Left ventricle myocardium inferior (tissue), 1 donor: ENCODE data around the gene SPATS1. TPM values are rescaled to one million over a fixed set of nuclear protein-coding genes. Genes with fewer than 3 reads are reported as not detected.
A peak's percentile ranks its signal among the peaks of the same experiment; 100 is the strongest.

Source experiments
- DNase-seq: peaks from one replicate; pipeline ENCODE4 v3.0.0-alpha.2; 2020
- H3K27ac ChIP-seq: fragments of 200-600 bp; replicated peaks from 2 replicates; pipeline ENCODE4 v1.8.0; 2021
- H3K27me3 ChIP-seq: fragments of 200-600 bp; 2 replicates; pipeline ENCODE4 v1.8.0; 2021; ENCODE audit warnings: low read depth
- H3K36me3 ChIP-seq: fragments of 200-600 bp; 2 replicates; pipeline ENCODE4 v1.8.0; 2021
- H3K4me1 ChIP-seq: fragments of 200-600 bp; 2 replicates; pipeline ENCODE4 v1.8.0; 2021
- H3K4me3 ChIP-seq: fragments of 200-600 bp; 2 replicates; pipeline ENCODE4 v1.8.0; 2021; ENCODE audit warnings: mild to moderate bottlenecking, moderate library complexity
- H3K9me3 ChIP-seq: fragments of 200-600 bp; replicated peaks from 2 replicates; pipeline ENCODE4 v1.8.0; 2021
- intact Hi-C: fragments of 100-400 bp; cut with micrococcal nuclease; formaldehyde crosslinking; loops from one replicate; pipeline ENCODE4 v1.11.0; 2022
- long read RNA-seq: library from polyadenylated mRNA; unstranded; transcript quantifications from one replicate; pipeline ENCODE4 v2.0.0, GENCODE V29; 2021
- total RNA-seq: library from RNA; stranded (reverse); fragmentation: NEBNext Ultra II Directional; extraction: Animal tissue kit (Norgen Biotek cat#: 25700); gene quantifications from one replicate; pipeline ENCODE4 v1.2.1, GENCODE V29; 2021
- TF ChIP-seq, protein P1 (sequence below): fragments of 200-600 bp; IDR thresholded peaks from 2 replicates; pipeline ENCODE4 v1.8.0; 2021; ENCODE audit warnings: antibody characterized with exemption, mild to moderate bottlenecking, borderline replicate concordance
- donor health status: DM: no; HTN: yes; CAD: no; lungs with severe emphysema.

Gene SPATS1, protein sequence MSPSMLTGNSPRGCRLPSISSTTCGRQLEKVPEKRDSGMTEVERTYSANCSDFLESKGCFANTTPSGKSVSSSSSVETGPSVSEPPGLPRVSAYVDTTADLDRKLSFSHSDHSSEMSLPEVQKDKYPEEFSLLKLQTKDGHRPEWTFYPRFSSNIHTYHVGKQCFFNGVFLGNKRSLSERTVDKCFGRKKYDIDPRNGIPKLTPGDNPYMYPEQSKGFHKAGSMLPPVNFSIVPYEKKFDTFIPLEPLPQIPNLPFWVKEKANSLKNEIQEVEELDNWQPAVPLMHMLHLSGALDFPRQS
- not detected for total RNA-seq
- long read RNA-seq = 0 reads

GRCh38 chr6:44342489-44342888 is at the start of gene SPATS1:
SPATS1 (plus strand) TSS chr6:44342650; CDS start chr6:44343096, 446 bp downstream.
- peaks cover 34% of the 10 kb centered on the region for H3K27me3 ChIP-seq
- no peaks in the 10 kb centered on the region for H3K9me3 ChIP-seq
- TF ChIP-seq, protein P1, sequence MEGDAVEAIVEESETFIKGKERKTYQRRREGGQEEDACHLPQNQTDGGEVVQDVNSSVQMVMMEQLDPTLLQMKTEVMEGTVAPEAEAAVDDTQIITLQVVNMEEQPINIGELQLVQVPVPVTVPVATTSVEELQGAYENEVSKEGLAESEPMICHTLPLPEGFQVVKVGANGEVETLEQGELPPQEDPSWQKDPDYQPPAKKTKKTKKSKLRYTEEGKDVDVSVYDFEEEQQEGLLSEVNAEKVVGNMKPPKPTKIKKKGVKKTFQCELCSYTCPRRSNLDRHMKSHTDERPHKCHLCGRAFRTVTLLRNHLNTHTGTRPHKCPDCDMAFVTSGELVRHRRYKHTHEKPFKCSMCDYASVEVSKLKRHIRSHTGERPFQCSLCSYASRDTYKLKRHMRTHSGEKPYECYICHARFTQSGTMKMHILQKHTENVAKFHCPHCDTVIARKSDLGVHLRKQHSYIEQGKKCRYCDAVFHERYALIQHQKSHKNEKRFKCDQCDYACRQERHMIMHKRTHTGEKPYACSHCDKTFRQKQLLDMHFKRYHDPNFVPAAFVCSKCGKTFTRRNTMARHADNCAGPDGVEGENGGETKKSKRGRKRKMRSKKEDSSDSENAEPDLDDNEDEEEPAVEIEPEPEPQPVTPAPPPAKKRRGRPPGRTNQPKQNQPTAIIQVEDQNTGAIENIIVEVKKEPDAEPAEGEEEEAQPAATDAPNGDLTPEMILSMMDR = no peak
- intact Hi-C loops = no loop called here
- H3K4me1 ChIP-seq = peaks cover 11% of the 10 kb centered on the region
- H3K36me3 ChIP-seq = no peaks in the 10 kb centered on the region
- peak within 1 kb of the TSS; percentile 60 for H3K4me3 ChIP-seq
- DNase-seq = peak; percentile 26
- no peak within 1 kb of the TSS for H3K27ac ChIP-seq

DNA sequence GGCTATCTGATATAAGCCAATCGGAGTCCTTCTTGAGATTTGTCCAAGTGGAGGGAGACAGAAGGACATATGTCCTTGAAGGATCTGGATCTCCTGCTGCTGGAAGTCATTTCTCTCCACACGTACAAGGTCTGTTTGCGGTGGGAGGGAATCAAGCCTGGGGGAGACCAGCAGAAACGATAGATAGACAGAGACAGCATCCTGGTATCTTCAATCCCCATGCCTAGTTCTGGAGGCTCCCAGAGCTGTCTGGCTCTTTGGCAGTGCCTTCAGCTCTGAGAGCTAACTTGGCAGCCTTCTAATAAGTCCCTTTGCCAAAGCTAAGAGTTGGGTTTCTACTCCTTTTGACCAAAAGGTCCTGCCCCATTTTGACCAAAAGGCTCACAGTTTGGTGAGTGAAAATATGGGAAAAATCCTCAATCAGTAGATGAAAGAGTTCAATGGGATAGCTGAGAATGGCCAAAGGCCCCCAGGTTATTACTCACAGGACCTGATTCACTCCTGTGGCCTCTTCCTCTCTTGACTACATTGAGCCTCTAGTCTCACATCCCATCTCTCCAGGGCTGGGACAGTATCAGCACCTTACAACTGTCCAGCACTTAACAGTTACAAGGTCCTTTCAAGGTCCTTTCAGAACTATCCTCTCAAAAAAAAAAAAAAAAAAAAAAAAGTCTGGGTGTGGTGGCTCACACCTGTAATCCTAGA is 49.6 kb upstream of the SPATS1 start:
- Histone ChIP-seq H3K4me3 (no peak overlapping the region), H3K27ac (no peak overlapping the region), H3K9me3 (no peaks in the 10 kb centered on the region), H3K36me3 (no peaks in the 10 kb centered on the region), H3K27me3 (peaks cover 100% of the 10 kb centered on the region), H3K4me1 (peaks cover 12% of the 10 kb centered on the region)
- TF ChIP-seq, protein P1 = no peak
- DNase-seq = no peak
- intact Hi-C loops = no loop called here

GRCh38 chr6:44294832-44295791 is 47.3 kb upstream of the SPATS1 start:
- Histone ChIP-seq H3K36me3 (peaks cover under 1% of the 10 kb centered on the region), H3K27ac (no peak overlapping the region), H3K27me3 (peaks cover 80% of the 10 kb centered on the region), H3K9me3 (no peaks in the 10 kb centered on the region), H3K4me3 (no peak overlapping the region), H3K4me1 (peaks cover 15% of the 10 kb centered on the region)
- TF ChIP-seq, protein P1 = no peak
- DNase-seq = no peak
- intact Hi-C loops = no loop called here

GRCh38 chr6:44297063-44298038 is 45.1 kb upstream of the SPATS1 start:
- Histone ChIP-seq H3K4me1 (peaks cover 15% of the 10 kb centered on the region), H3K4me3 (peak overlapping the region; percentile 70), H3K9me3 (no peaks in the 10 kb centered on the region), H3K27me3 (peaks cover 57% of the 10 kb centered on the region), H3K27ac (no peak overlapping the region), H3K36me3 (peaks cover 23% of the 10 kb centered on the region)
- TF ChIP-seq, protein P1 = no peak
- DNase-seq = peak; percentile 41
- intact Hi-C loops = no loop called here
